Ectodermal cell (in vitro differentiated cells): ENCODE measurements around the gene CLASP2.
"Not testable (repeated sequence)": the region's sequence is repeated elsewhere in the genome, so short reads cannot be mapped to it uniquely, and the experiment has no call there.

Experiments
- H3K27ac ChIP-seq: 2 replicates; pipeline ENCODE4 v1.7.0; 2013; ENCODE audit warnings: mild to moderate bottlenecking, low read depth, low read length; ENCODE audit not compliant: insufficient read depth, poor library complexity, severe bottlenecking
- H3K27me3 ChIP-seq: 2 replicates; pipeline ENCODE4 v1.7.0; 2013; ENCODE audit warnings: mild to moderate bottlenecking, low read length; ENCODE audit not compliant: insufficient read depth, control insufficient read depth, poor library complexity, severe bottlenecking
- H3K36me3 ChIP-seq: one replicate; pipeline ENCODE4 v1.7.0; 2013; ENCODE audit warnings: low read length; ENCODE audit not compliant: control insufficient read depth, insufficient read depth
- H3K4me1 ChIP-seq: one replicate; pipeline ENCODE4 v1.7.0; 2013; ENCODE audit warnings: low read length; ENCODE audit not compliant: control insufficient read depth, insufficient read depth
- H3K4me3 ChIP-seq: 2 replicates; pipeline ENCODE4 v1.7.0; 2013; ENCODE audit warnings: low read depth, low read length, control low read depth; ENCODE audit not compliant: insufficient read depth
- H3K9me3 ChIP-seq: 2 replicates; pipeline ENCODE4 v1.7.0; 2013; ENCODE audit warnings: mild to moderate bottlenecking, low read length, moderate library complexity; ENCODE audit not compliant: control insufficient read depth
- WGBS, 2 experiments: methylation state at CpG; one replicate each; pipeline ENCODE4 v1.1.7; 2013; ENCODE audit warnings: missing lambda C conversion rate in 2 of 2; 5-methylcytosine and 5-hydroxymethylcytosine counted together

The CLASP2 gene

DNA sequence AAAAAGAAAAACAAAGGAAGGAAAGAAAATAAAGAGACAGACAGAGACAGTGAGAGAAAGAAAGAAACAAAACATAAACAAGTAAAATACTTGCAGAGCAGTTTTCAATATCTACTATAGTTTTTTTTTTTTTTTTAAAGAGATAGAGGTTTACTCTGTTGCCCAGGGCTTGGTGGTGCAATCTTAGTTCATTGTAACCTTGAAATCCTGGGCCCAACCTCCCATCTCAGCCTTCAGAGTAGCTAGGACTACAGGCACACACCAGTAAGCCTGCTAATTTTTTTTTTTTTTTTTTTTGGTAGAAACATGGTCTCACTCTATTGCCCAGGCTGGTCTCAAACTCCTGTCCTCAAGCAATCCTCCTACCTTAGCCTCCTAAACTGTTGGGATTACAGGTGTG lies 23.1 kb downstream of the CLASP2 start:
- Histone ChIP-seq H3K9me3 (no peaks in the 10 kb centered on the region), H3K4me3 (no peak overlapping the region), H3K27ac (no peak overlapping the region), H3K27me3 (no peaks in the 10 kb centered on the region), H3K4me1 (no peaks in the 10 kb centered on the region), H3K36me3 (no peaks in the 10 kb centered on the region)

DNA sequence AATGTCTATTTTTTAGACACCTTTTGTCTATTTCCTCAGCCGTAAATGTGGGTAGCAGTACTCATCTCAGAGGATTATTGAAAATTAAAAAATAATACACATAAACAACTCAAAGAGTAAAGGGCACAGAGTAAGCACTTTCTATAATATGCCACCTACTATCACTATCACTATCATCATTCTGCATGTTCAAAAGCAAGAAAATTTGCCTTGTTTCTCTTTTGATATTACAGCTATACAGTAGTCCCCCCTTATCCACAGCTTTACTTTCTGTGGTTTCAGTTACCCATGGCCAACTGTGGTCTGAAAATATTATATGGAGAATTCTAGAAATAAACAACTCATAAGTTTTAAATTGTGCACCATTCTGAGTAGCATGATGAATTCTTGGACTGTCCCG lies 27.7 kb downstream of the CLASP2 start:
- no peak overlapping the region for H3K27ac ChIP-seq
- H3K27me3 ChIP-seq: no peaks in the 10 kb centered on the region
- H3K9me3 ChIP-seq: no peaks in the 10 kb centered on the region
- no peak overlapping the region for H3K4me3 ChIP-seq
- H3K4me1 ChIP-seq: no peaks in the 10 kb centered on the region
- 93 to 94% methylated on average over 1 to 2 of the region's 2 CpGs for WGBS, 2 experiments
- peaks cover 6% of the 10 kb centered on the region for H3K36me3 ChIP-seq

DNA sequence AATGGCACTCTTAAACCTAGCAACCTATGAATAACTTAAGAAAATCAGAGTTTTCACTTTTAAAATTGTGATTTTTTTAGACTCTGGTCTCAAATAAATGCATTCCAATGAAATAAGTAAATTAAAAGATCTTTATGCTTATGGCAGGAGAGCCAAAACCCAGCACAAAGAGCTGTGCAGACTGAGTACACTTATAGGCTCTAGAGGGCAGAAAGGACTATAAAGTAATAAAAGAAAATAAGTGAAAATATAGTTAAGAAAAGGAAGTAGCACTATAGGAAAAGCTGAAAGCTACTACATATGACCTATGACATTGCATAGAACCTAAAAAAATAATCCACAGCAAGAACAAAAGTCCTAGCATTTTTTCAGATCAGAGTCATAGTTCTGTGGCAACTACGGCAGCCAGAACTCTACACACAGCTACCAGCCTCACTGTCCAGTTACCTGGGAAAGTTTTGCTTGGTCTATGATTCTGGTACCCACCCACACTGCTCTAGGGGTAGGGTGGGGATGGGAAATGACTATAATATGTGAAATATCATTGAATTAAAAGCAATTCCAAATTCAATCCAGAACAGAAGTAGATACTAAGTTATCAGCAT lies 30.5 kb downstream of the CLASP2 start:
- 90 to 100% methylated on average over 1 of the region's 1 CpG for WGBS, 2 experiments
- Histone ChIP-seq H3K4me3 (no peak overlapping the region), H3K4me1 (no peaks in the 10 kb centered on the region), H3K27ac (no peak overlapping the region), H3K36me3 (peaks cover 14% of the 10 kb centered on the region), H3K27me3 (no peaks in the 10 kb centered on the region), H3K9me3 (no peaks in the 10 kb centered on the region)

DNA sequence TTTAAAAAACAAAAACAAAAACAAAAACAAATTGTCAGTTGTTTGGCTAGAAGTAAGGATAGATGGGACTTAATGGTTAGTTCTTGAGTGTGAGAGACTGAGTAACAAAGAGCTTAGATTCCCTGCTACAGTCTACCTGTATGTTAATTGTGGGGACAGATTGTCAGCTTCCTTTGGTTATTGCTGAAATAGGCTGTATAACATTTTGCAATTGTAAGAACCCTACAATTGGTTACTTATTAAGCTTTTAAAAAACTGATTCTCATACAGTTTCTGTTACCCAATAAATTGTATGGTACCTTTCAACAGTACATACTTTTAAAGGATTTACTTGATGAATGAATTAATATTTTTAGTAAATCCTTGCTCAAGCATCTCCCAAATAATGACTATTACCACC lies 35.3 kb downstream of the CLASP2 start:
- Histone ChIP-seq H3K27me3 (no peaks in the 10 kb centered on the region), H3K27ac (no peak overlapping the region), H3K4me3 (no peak overlapping the region), H3K4me1 (no peaks in the 10 kb centered on the region), H3K9me3 (no peaks in the 10 kb centered on the region), H3K36me3 (peaks cover 14% of the 10 kb centered on the region)

DNA sequence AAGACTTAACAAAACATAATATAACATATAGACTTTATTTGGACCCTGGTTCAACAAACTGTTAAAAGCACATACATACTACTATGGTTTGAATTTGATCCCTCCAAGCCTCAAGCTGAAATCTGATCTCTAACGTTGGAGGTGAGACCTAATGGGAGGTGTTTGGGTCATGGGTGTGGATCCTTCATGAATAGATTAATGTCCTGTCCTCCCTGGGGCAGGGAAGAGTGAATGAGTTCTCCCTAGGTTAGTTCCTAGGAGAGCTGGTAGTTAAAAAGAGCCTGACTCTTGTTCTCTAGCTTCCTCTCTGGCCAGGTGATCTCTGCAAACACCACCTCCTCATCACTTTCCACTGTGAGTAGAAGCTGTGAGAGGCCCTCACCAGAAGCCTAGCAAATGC lies 36.4 kb downstream of the CLASP2 start:
- Histone ChIP-seq H3K4me1 (no peaks in the 10 kb centered on the region), H3K36me3 (peaks cover 14% of the 10 kb centered on the region)
- WGBS, 2 experiments: 63 to 70% methylated on average over 1 of the region's 1 CpG

DNA sequence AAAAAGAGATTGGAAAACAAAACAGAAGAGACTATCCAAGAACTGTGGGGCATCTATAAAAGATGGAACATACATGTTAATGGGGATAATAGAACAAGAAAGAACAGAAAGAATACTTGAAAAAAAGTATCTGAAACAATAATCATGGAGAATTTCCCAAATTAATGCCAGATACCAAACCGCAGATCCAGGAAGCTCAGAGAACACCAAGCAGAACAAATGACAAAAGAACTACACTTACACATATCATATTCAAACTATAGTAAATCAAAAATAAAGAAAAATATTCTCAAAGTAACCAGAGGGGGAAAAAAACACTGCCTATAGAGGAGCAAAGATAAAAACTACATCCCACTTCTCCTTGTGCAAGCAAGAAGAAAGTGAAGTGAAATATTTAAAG lies 40.0 kb downstream of the CLASP2 start:
- WGBS, 2 experiments: 100% methylated on average over 1 of the region's 1 CpG
- no peak overlapping the region for H3K4me3 ChIP-seq
- H3K36me3 ChIP-seq: no peaks in the 10 kb centered on the region
- no peaks in the 10 kb centered on the region for H3K27me3 ChIP-seq
- H3K4me1 ChIP-seq: no peaks in the 10 kb centered on the region
- no peak overlapping the region for H3K27ac ChIP-seq
- H3K9me3 ChIP-seq: no peaks in the 10 kb centered on the region

More for the DNA sequence above, 36.4 kb downstream of the CLASP2 start:
- Histone ChIP-seq H3K27ac (no peak overlapping the region), H3K9me3 (no peaks in the 10 kb centered on the region), H3K27me3 (no peaks in the 10 kb centered on the region), H3K4me3 (no peak overlapping the region)

DNA sequence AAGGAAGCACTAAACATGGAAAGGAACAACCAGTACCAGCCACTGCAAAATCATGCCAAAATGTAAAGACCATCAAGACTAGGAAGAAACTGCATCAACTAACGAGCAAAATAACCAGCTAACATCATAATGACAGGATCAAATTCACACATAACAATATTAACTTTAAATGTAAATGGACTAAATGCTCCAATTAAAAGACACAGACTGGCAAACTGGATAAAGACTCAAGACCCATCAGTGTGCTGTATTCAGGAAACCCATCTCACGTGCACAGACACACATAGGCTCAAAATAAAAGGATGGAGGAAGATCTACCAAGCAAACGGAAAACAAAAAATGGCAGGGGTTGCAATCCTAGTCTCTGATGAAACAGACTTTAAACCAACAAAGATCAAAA lies 44.6 kb downstream of the CLASP2 start:
- H3K9me3 ChIP-seq, H3K36me3 ChIP-seq, H3K4me3 ChIP-seq, H3K4me1 ChIP-seq, H3K27me3 ChIP-seq, H3K27ac ChIP-seq: not testable (repeated sequence)
- 87 to 89% methylated on average over 1 to 2 of the region's 3 CpGs for WGBS, 2 experiments

DNA sequence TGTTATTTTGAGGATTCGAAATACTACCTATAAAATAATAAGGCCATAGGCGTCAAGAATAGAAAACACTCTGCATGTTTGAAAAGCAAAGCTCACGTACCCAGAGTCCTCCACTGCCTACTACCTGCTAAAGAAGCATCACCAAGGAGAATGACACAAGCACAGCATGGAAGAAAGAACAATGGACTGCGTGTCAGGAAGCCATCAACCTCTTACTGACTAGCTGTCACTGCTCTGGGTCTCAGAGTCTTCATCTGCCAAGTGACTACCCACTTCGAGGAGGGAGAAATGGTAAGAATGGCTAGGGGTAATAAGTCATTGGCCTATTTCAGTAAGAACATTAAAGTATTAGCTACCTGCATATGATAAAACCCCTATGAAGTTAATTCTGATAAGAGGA lies 49.4 kb downstream of the CLASP2 start:
- no peak overlapping the region for H3K4me3 ChIP-seq
- no peaks in the 10 kb centered on the region for H3K36me3 ChIP-seq
- no peaks in the 10 kb centered on the region for H3K9me3 ChIP-seq
- 50 to 59% methylated on average over 4 to 5 of the region's 5 CpGs for WGBS, 2 experiments
- no peaks in the 10 kb centered on the region for H3K4me1 ChIP-seq
- no peak overlapping the region for H3K27ac ChIP-seq
- H3K27me3 ChIP-seq: no peaks in the 10 kb centered on the region

DNA sequence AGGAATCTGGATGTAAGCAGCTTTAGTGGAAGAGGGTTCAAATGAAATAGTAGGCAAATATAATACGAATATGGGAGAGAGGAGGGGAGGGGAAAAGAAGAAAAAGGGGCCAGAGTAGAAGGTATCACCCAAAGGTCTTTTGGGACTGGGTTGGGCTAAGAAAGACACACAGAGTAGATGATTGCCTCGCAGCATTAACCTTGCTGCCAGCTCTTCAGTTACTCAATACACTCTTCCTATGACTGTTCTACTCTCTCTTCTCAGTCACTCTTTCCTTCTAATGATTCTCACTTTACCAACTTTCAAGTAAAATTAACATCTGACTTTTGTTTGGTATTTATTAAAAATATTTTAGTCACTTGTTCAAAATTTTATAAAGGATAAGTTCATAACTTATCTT lies 52.8 kb downstream of the CLASP2 start:
- Histone ChIP-seq H3K9me3 (no peaks in the 10 kb centered on the region), H3K36me3 (no peaks in the 10 kb centered on the region), H3K4me1 (peaks cover 10% of the 10 kb centered on the region), H3K4me3 (no peak overlapping the region), H3K27me3 (no peaks in the 10 kb centered on the region), H3K27ac (no peak overlapping the region)
- 91 to 92% methylated on average over 2 of the region's 2 CpGs for WGBS, 2 experiments

DNA sequence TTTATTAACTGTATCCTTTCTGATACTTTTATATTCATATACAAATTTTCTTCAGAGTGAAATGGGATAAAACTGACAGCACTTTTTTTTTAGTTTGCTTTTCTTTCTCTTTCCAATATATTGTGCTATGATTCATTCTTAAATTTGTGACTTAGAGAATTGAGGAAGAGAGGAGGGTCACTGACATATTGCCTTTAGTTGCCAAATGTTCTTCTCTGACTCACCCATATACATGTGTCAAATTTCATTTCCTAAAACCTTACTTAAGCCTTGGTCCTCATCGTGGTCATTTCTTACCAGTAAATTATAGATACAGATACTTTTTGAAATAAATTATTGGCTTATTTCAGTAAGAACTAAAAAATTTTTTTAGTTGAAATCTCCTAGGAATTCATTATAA lies 53.9 kb downstream of the CLASP2 start:
- Histone ChIP-seq H3K4me1 (peaks cover 13% of the 10 kb centered on the region), H3K27me3 (no peaks in the 10 kb centered on the region), H3K27ac (no peak overlapping the region), H3K4me3 (no peak overlapping the region), H3K36me3 (no peaks in the 10 kb centered on the region), H3K9me3 (no peaks in the 10 kb centered on the region)
- WGBS, 2 experiments: no CpG with 5 or more reads among the region's 1 CpG

DNA sequence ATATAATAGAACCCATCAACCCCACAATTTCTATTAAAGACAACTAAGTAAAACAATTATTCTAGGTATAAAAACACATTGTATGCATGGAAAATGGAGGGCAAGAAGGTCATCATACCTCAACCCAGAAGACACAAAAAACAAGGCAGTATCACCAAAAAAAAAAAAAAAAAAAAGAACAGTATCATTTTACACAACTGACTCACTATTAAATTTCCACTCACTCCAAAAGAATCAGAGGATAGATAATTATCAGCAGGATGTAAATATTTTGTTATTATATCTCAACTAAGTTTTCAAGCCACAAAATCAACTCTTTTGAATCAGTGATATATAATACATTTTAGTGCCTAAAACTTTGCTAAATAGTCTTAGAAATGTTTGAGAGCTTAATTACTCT lies 55.0 kb downstream of the CLASP2 start:
- H3K36me3 ChIP-seq: no peaks in the 10 kb centered on the region
- peaks cover 20% of the 10 kb centered on the region for H3K4me1 ChIP-seq
- H3K27ac ChIP-seq: no peak overlapping the region
- no peaks in the 10 kb centered on the region for H3K27me3 ChIP-seq
- H3K4me3 ChIP-seq: no peak overlapping the region
- no peaks in the 10 kb centered on the region for H3K9me3 ChIP-seq
